IPS-20b (cell line): ENCODE data around the gene PRLR.

Experiments used
- H3K27ac ChIP-seq: one replicate; pipeline ENCODE4 v1.5.1; 2013; ENCODE audit warnings: low read length
- H3K27me3 ChIP-seq: 2 replicates; pipeline ENCODE4 v1.6.1; 2013; ENCODE audit warnings: mild to moderate bottlenecking, low read length, inconsistent platforms; ENCODE audit not compliant: insufficient read depth
- H3K36me3 ChIP-seq: 2 replicates; pipeline ENCODE4 v1.6.1; 2013; ENCODE audit warnings: low read depth, mild to moderate bottlenecking, inconsistent platforms, low read length, moderate library complexity; ENCODE audit not compliant: insufficient read depth
- H3K4me1 ChIP-seq: 2 replicates; pipeline ENCODE4 v1.6.1; 2013; ENCODE audit warnings: mild to moderate bottlenecking, control low read depth, inconsistent platforms, low read length, moderate library complexity; ENCODE audit not compliant: insufficient read depth
- H3K4me3 ChIP-seq: 2 replicates; pipeline ENCODE4 v1.5.1; 2013; ENCODE audit warnings: mild to moderate bottlenecking, low read length, inconsistent platforms
- H3K9ac ChIP-seq: 2 replicates; pipeline ENCODE4 v1.6.1; 2013; ENCODE audit warnings: low read depth, mild to moderate bottlenecking, inconsistent platforms, low read length, moderate library complexity
- H3K9me3 ChIP-seq: 2 replicates; pipeline ENCODE4 v1.6.1; 2013; ENCODE audit warnings: mild to moderate bottlenecking, low read depth, low read length, inconsistent platforms; ENCODE audit not compliant: insufficient read depth

PRLR gene

GRCh38 chr5:35153375-35153932, 76.8 kb downstream of the PRLR start:
- H3K27ac ChIP-seq, result no peak overlapping the region
- H3K4me3 ChIP-seq, result no peak overlapping the region
- H3K36me3 ChIP-seq, result no peaks in the 10 kb centered on the region
- peaks cover 4% of the 10 kb centered on the region; the same call in 1 of the 2 replicates for H3K4me1 ChIP-seq
- no peaks in the 10 kb centered on the region for H3K9me3 ChIP-seq
- H3K9ac ChIP-seq, result no peak overlapping the region
- H3K27me3 ChIP-seq, result no peaks in the 10 kb centered on the region

GRCh38 chr5:35152733-35153132, 77.6 kb downstream of the PRLR start:
- H3K27me3 ChIP-seq, result no peaks in the 10 kb centered on the region
- H3K9ac ChIP-seq, result no peak overlapping the region
- no peaks in the 10 kb centered on the region for H3K36me3 ChIP-seq
- H3K4me3 ChIP-seq, result no peak overlapping the region
- H3K9me3 ChIP-seq, result no peaks in the 10 kb centered on the region
- peaks cover 4% of the 10 kb centered on the region; the same call in 1 of the 2 replicates for H3K4me1 ChIP-seq
- no peak overlapping the region for H3K27ac ChIP-seq

GRCh38 chr5:35151146-35151920, 79.0 kb downstream of the PRLR start:
- no peak overlapping the region for H3K27ac ChIP-seq
- H3K9me3 ChIP-seq, result no peaks in the 10 kb centered on the region
- H3K27me3 ChIP-seq, result no peaks in the 10 kb centered on the region
- peaks cover 9% of the 10 kb centered on the region for H3K4me1 ChIP-seq
- H3K4me3 ChIP-seq, result no peak overlapping the region
- H3K36me3 ChIP-seq, result no peaks in the 10 kb centered on the region
- H3K9ac ChIP-seq, result no peak overlapping the region

- H3K4me1 ChIP-seq, result peaks cover 10% of the 10 kb centered on the region
- no peaks in the 10 kb centered on the region for H3K27me3 ChIP-seq
- no peak overlapping the region for H3K4me3 ChIP-seq
- no peak overlapping the region for H3K27ac ChIP-seq
- no peak overlapping the region for H3K9ac ChIP-seq
- no peaks in the 10 kb centered on the region for H3K36me3 ChIP-seq
- H3K9me3 ChIP-seq, result no peaks in the 10 kb centered on the region
These were observed 81.2 kb downstream of the PRLR start for GRCh38 chr5:35149041-35149440.

GRCh38 chr5:35146406-35146805, 83.9 kb downstream of the PRLR start:
- no peaks in the 10 kb centered on the region for H3K27me3 ChIP-seq
- peaks cover 9% of the 10 kb centered on the region for H3K4me1 ChIP-seq

GRCh38 chr5:35145691-35146317, 84.5 kb downstream of the PRLR start:
- Histone ChIP-seq H3K4me3 (no peak overlapping the region), H3K27ac (no peak overlapping the region), H3K9me3 (no peaks in the 10 kb centered on the region), H3K27me3 (no peaks in the 10 kb centered on the region), H3K9ac (no peak overlapping the region), H3K4me1 (peaks cover 6% of the 10 kb centered on the region), H3K36me3 (no peaks in the 10 kb centered on the region)

More at GRCh38 chr5:35146406-35146805, 83.9 kb downstream of the PRLR start:
- H3K9ac ChIP-seq, result no peak overlapping the region
- H3K9me3 ChIP-seq, result no peaks in the 10 kb centered on the region
- no peak overlapping the region for H3K27ac ChIP-seq
- no peak overlapping the region for H3K4me3 ChIP-seq
- no peaks in the 10 kb centered on the region for H3K36me3 ChIP-seq

- no peak overlapping the region for H3K9ac ChIP-seq
- no peak overlapping the region for H3K27ac ChIP-seq
- H3K4me1 ChIP-seq, result peaks cover 6% of the 10 kb centered on the region
- no peaks in the 10 kb centered on the region for H3K9me3 ChIP-seq
- H3K4me3 ChIP-seq, result no peak overlapping the region
- H3K27me3 ChIP-seq, result no peaks in the 10 kb centered on the region
- no peaks in the 10 kb centered on the region for H3K36me3 ChIP-seq
These were observed 85.3 kb downstream of the PRLR start for GRCh38 chr5:35145012-35145411.

- H3K27ac ChIP-seq, result no peak overlapping the region
- H3K9me3 ChIP-seq, result no peaks in the 10 kb centered on the region
- H3K4me1 ChIP-seq, result peaks cover 6% of the 10 kb centered on the region
These were observed 86.4 kb downstream of the PRLR start for GRCh38 chr5:35143841-35144240.

GRCh38 chr5:35141739-35142138, 88.5 kb downstream of the PRLR start:
- no peak overlapping the region for H3K27ac ChIP-seq
- no peak overlapping the region for H3K4me3 ChIP-seq
- no peaks in the 10 kb centered on the region for H3K27me3 ChIP-seq
- H3K9ac ChIP-seq, result no peak overlapping the region
- H3K4me1 ChIP-seq, result peaks cover 5% of the 10 kb centered on the region
- no peaks in the 10 kb centered on the region for H3K36me3 ChIP-seq
- no peaks in the 10 kb centered on the region for H3K9me3 ChIP-seq

More at GRCh38 chr5:35143841-35144240, 86.4 kb downstream of the PRLR start:
- no peak overlapping the region for H3K9ac ChIP-seq
- no peaks in the 10 kb centered on the region for H3K36me3 ChIP-seq
- H3K27me3 ChIP-seq, result no peaks in the 10 kb centered on the region
- H3K4me3 ChIP-seq, result no peak overlapping the region

GRCh38 chr5:35138232-35138631, 92.1 kb downstream of the PRLR start:
- Histone ChIP-seq H3K9ac (no peak overlapping the region), H3K9me3 (no peaks in the 10 kb centered on the region), H3K27ac (no peak overlapping the region), H3K27me3 (no peaks in the 10 kb centered on the region), H3K4me3 (no peak overlapping the region), H3K4me1 (no peaks in the 10 kb centered on the region), H3K36me3 (no peaks in the 10 kb centered on the region)

- Histone ChIP-seq H3K27me3 (no peaks in the 10 kb centered on the region), H3K36me3 (no peaks in the 10 kb centered on the region), H3K4me1 (no peaks in the 10 kb centered on the region), H3K9ac (no peak overlapping the region), H3K9me3 (no peaks in the 10 kb centered on the region), H3K4me3 (no peak overlapping the region), H3K27ac (no peak overlapping the region)
These were observed 93.9 kb downstream of the PRLR start for GRCh38 chr5:35136386-35136785.

GRCh38 chr5:35135239-35135700, 95.0 kb downstream of the PRLR start:
- no peaks in the 10 kb centered on the region for H3K27me3 ChIP-seq
- H3K36me3 ChIP-seq, result no peaks in the 10 kb centered on the region
- H3K27ac ChIP-seq, result no peak overlapping the region
- H3K4me1 ChIP-seq, result no peaks in the 10 kb centered on the region
- no peaks in the 10 kb centered on the region for H3K9me3 ChIP-seq
- H3K4me3 ChIP-seq, result no peak overlapping the region
- H3K9ac ChIP-seq, result no peak overlapping the region
